HG03342 (cell line): ENCODE measurements around the gene ZFYVE28.
"Not testable (repeated sequence)": the region's sequence is repeated elsewhere in the genome, so short reads cannot be mapped to it uniquely, and the experiment has no call there.

Source experiments
- ATAC-seq: cut with Tn5 transposase; IDR thresholded peaks from one replicate; pipeline ENCODE4 v1.9.1; 2021; ENCODE audit warnings: mild to moderate bottlenecking, moderate library complexity; ENCODE audit not compliant: unreplicated experiment

Gene ZFYVE28

GRCh38 chr4:2417765-2418649 lies at the start of gene ZFYVE28:
TSS of gene ZFYVE28 (minus strand) at chr4:2418645. CDS start at chr4:2418323, 322 bp downstream.
- no peak for ATAC-seq

DNA sequence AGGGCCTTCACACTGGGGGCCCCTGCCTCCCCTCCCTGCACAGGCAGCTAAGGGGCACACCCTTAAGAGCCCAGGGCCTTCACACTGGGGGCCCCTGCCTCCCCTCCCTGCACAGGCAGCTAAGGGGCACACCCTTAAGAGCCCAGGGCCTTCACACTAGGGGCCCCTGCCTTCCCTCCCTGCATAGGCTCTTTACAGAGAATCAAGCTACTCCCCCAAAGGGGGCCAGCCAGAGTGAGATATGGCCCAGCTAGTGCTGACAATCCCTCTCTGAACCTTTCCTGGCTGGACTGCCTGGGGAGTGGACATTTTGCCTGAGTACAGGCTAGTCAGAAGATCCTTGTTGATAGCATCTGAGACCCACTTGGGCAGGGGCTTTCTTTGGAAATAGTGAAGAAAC lies 47.1 kb upstream of the ZFYVE28 start:
- not testable (repeated sequence) for ATAC-seq

- no peak for ATAC-seq
Measured at GRCh38 chr4:2465032-2465431, 46.6 kb upstream of the ZFYVE28 start.

- ATAC-seq = no peak
Measured at GRCh38 chr4:2462992-2463762, 44.7 kb upstream of the ZFYVE28 start.

GRCh38 chr4:2462218-2462991 lies 44.0 kb upstream of the ZFYVE28 start:
- ATAC-seq = peak; percentile 81

DNA sequence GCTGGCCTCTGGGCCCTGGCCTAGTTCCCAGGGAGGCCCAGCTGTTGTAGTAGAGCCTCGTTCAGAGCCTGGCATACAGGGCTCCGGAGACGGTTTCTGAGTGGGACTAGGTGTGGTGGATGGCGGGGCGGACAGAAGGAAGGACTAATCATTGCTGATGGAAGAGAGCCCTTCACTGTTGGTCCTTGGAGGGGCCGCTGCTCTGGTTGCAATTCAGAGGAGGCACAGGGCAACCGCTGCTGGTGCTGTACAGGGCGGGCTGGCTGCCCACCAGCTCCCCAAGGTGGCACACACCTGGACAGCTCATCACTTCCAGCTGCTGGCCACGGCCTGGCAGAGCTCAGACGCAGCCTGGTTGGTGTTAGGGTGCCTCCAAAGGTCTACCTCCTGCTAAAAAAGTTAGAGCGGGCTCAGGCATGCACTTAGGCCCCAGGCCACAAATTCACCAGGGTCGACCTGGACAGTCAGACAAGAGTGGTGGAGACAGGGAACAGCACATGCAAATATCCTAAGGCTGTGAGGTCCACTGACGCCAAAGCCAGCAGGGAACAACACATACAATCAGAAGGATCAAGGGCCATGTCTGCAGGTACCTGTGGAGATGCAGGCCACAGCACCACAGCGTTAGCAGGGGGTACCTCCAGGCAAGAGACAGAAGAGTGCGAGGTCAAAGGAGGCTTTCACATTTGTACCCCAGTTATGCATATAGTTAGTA lies 43.0 kb upstream of the ZFYVE28 start:
- no peak for ATAC-seq

DNA sequence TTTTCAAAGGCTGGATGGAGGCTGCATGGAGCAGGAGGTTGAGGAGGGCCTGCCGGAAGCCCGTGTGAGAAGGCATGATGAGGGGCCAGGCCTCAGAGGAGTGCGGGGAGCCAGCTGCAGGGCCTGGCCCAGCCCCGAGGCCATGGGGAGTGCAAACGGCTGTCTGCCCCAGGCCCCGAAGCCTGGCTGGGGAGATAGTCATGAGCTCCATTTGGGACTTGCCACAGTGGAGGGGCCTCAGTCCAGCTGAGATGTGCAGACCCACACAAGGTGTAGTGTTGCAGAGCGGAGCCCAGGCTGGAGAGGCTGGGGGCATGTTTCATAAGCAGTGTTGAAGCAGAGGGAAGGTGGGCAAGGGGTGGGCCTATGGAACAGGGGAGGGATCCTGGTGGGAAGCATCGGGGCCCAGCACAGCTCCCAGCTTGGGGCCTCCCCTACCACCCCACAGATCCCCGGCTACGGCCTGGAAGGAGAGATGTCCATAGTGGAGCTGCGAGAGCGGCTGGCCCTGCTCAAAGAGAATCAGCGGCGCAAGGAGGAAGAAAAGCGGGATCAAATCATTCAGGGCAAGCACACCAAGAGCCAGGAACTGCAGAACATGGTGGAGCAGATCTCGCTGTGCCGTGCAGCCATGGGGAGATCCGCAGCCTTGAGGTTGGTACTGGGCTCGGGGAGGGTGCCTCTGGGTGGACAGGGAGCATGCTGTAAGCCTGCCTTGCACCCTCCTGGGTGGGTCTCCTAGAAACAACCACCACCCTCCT lies 41.3 kb upstream of the ZFYVE28 start:
- ATAC-seq = no peak

- ATAC-seq = no peak
Measured at GRCh38 chr4:2458546-2459491, 40.4 kb upstream of the ZFYVE28 start.

- ATAC-seq = no peak
Measured at GRCh38 chr4:2457481-2458295, 39.2 kb upstream of the ZFYVE28 start.

DNA sequence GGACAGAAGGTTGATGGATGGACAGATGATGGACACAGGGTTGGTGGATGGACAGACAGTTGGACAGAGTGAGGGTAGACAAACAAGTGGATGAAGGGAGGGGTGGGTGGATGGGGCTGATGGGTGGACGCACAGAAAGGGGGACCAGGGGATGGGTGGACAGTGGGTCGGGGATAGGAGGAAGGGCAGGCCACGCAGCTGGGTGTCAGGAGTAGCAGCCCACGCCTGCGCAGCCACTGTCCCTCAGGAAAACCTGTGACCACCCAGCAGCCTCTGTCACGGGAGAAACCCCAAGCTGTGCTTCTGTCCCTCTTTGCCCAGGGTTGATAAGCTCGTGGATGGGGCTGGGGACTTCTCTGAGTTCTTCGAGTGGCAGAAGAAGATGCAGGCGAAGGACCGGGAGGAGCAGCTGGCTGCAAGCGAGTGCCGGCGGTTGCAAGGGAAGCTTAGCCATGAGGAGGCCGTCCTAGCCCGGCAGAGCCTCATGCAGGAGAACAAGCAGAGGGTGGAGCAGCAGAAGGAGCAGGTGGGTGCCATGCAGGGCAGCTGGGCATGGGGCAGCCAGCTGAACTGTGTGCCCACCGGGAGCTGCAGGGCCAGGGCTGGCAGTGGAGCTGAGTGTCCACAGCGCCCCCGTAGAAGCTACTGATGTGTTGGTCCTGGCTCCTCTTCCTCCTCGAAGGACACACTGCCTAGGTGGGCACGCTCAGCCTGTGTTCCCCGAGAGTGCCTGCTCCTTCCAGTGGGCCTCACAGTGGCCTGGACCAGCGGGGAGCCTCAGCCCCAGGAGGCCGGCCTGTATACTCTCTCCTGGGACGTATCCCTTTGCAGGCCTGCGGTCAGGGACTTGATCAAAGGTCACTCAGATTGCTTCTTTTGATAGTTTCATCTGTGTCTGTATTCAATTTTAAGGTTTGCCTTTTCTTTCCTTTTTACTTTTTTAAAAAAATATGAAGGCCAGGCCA lies 33.7 kb upstream of the ZFYVE28 start:
- no peak for ATAC-seq

- no peak for ATAC-seq
Measured at GRCh38 chr4:2451036-2451520, 32.6 kb upstream of the ZFYVE28 start.

GRCh38 chr4:2450394-2451035 lies 32.1 kb upstream of the ZFYVE28 start:
- no peak for ATAC-seq

- ATAC-seq = no peak
Measured at GRCh38 chr4:2449511-2450392, 31.3 kb upstream of the ZFYVE28 start.

DNA sequence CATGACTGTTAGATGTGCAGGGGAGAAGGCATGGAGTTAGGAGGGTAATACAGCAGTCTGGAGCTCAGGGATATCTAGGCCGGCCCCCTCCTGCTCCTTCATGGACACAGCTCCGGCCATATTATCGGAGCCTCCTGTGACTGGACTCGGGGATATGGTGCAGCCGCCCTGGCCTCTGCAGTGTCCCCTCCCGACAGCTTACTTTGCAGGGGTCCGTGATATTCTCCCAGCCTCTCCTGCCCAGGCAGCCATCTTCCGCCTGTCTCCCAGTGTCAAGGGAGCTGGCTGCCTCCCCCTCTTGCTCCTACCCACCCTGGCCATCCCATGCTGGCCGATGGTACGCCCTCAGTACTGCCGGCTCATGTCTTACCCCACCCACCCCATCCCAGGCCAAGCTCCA lies 30.6 kb upstream of the ZFYVE28 start:
- ATAC-seq = no peak

- no peak for ATAC-seq
Measured at GRCh38 chr4:2448589-2448988, 30.1 kb upstream of the ZFYVE28 start.
